GM12873 (cell line): ENCODE measurements around the gene TMEM11.
A peak's percentile ranks its signal among the peaks of the same experiment; 100 is the strongest.

Source experiments
- TF ChIP-seq, protein P1 (sequence below): IDR thresholded peaks from 2 replicates; pipeline ENCODE4 v1.5.1; 2012; ENCODE audit warnings: low read depth, mild to moderate bottlenecking, moderate library complexity, low read length, control low read depth; ENCODE audit not compliant: insufficient read depth; ENCODE audit errors: missing control alignments

TMEM11 gene

DNA sequence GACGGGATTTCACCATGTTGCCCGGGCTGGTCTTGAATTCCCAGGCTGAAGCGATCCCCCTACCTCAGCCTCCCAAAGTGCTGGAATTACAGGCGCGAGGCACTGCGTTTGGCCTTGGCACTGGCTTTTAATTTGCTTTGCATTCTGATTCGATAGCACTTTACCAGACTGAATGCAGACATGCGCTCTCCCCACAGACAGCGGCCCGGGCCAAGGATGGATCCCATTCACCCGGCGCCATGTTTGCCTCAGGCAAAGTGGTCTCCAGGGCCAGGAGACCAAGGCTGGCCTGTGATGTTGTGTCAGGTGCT, 45.5 kb downstream of the TMEM11 start:
- TF ChIP-seq, protein P1, sequence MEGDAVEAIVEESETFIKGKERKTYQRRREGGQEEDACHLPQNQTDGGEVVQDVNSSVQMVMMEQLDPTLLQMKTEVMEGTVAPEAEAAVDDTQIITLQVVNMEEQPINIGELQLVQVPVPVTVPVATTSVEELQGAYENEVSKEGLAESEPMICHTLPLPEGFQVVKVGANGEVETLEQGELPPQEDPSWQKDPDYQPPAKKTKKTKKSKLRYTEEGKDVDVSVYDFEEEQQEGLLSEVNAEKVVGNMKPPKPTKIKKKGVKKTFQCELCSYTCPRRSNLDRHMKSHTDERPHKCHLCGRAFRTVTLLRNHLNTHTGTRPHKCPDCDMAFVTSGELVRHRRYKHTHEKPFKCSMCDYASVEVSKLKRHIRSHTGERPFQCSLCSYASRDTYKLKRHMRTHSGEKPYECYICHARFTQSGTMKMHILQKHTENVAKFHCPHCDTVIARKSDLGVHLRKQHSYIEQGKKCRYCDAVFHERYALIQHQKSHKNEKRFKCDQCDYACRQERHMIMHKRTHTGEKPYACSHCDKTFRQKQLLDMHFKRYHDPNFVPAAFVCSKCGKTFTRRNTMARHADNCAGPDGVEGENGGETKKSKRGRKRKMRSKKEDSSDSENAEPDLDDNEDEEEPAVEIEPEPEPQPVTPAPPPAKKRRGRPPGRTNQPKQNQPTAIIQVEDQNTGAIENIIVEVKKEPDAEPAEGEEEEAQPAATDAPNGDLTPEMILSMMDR, result no peak

DNA sequence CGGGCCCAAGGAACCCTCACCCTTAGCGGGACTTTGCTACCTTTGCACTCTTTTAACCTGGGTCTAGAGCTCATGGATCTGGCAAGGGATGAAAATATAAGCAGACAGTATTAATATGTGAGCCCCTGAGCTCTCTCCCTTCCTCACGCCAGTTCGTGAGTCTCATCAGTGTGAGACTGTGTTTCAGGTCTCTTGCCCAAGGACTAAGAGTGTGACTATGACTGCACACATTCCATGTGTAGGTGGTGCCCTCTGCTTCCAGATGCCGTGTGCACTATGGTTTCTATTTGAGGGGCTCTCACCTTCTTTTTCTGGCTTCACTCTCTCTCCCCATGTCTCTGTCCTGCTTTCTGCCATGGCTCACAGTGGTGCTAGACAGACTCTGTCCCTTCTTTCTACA, 46.7 kb downstream of the TMEM11 start:
- TF ChIP-seq, protein P1, result no peak

GRCh38 chr17:21166595-21167210, 47.3 kb downstream of the TMEM11 start:
- TF ChIP-seq, protein P1, result no peak

DNA sequence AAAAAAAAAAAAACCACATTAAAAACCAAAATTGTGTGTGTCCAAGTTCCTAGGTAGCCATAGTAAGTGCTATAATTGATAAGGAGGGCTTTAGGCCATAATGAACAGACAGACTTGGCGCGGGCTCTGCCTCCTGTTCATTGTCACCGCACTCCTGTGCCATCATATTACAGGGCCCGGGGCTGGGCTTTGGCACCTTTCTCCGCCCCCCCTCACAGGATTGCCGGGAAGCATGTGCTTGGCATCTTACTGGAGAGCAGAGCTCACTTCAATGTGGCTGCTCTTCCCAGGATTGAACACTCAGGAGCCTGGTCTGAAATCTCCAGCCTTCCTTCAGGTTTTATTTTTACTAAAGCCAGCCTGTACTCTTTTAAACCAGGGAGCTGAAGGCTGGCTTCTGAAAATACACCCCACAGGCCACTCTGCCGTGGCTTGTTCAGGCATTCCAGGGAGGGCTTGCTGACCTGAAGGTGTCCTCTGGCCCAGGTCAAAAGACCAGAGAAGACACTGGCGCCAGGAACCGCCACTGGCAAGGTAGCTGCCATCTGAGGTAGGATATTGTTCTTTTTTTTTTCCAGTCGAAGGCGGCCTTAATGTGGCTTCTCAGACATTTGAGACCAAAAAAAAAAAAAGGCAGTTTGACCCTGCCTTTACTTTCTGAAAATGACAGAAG, 47.9 kb downstream of the TMEM11 start:
- TF ChIP-seq, protein P1, result no peak

DNA sequence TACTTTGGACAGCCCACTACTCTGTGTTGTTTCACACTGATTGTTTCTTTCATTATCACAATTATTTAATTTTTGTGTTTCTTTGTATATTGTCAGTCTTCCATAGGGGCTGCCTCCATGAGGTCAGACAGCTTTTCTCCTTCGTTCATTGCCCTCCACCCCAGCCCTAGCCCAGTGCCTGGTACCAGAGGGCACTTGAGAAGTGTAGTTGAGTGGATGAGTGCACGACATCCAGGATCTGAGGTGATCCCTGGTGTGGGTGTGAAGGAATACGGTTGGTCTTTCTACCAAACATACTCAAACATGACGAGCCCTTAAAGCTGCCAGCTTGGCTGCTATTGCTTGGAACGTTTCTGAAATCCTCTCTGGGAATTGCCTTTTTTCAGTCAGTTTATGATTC, 49.3 kb downstream of the TMEM11 start:
- TF ChIP-seq, protein P1, result no peak

DNA sequence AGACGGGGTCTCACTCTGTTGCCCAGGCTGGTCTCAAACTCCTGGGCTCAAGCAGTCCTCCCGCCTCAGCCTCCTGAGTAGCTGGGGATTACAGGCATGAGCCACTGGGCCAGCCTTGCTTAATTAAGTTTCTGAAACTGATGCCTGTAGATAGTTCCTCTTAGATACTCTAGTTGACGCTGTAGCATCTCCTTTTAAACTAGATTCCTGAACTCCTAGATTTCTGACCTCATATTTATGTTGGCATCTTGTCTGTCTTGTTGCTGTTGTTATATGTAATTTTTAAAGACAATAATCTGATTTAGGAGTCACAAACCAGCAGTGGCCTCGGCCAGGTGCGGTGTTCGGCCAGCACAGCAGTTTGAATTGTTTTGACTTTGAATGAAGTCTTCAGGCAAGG, 49.7 kb downstream of the TMEM11 start:
- TF ChIP-seq, protein P1, result peak; percentile 37

- TF ChIP-seq, protein P1, result no peak
Observed at GRCh38 chr17:21163101-21163500, 50.9 kb downstream of the TMEM11 start.

- TF ChIP-seq, protein P1, result no peak
Observed at GRCh38 chr17:21162394-21162775, 51.6 kb downstream of the TMEM11 start.
